ENCODE measurements around the gene TMEM178A. TPM values are rescaled to one million over a fixed set of nuclear protein-coding genes. Genes with fewer than 3 reads are reported as not detected.

TMEM178A gene
- total RNA-seq, 1 experiment from 2014 or later = 7.5 TPM

DNA sequence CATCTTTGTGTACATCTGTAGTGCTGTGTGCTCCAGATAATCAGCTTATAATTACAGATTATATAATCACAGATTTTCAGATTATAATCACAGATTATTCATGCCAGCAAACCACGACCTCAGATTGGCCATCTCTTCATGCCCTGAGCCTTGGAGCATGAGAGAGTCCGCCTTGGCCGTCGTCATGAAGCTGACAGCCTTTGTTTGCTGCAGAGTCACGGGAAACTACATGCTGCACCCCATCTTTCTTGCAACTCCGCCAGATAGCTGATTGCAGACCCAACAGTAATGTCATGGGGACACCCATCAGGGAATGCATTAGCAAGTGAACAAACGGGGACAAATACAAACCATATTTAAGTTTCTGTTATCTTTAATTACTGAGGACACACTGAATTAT, 7.3 kb downstream of the TMEM178A start:
- no peak overlapping the region for H2BK120ac ChIP-seq (ENCODE audit: low read depth, low read length, poor library complexity, severe bottlenecking)
- H3K4me1 ChIP-seq (ENCODE audit: insufficient read depth, low read length) = peaks cover 1% of the 10 kb centered on the region
- no peak overlapping the region for H2BK5ac ChIP-seq (ENCODE audit: insufficient read length, low read length)
- no peaks in the 10 kb centered on the region for H3K9me3 ChIP-seq (ENCODE audit: control insufficient read depth, low read depth, low read length)
- H3K27ac Mint-ChIP-seq = no peak overlapping the region
- H4K5ac ChIP-seq (ENCODE audit: insufficient read length, low read depth, low read length) = no peak overlapping the region
- no CpG with 5 or more reads among the region's 7 CpGs for WGBS (ENCODE audit: extremely low coverage, insufficient read length, low lambda C conversion rate)
- H2BK12ac ChIP-seq (ENCODE audit: insufficient read length, low read depth, low read length) = no peak overlapping the region
- no peak overlapping the region for H3K56ac ChIP-seq (ENCODE audit: insufficient read length, low read depth, low read length)
- no peak overlapping the region for H2BK15ac ChIP-seq (ENCODE audit: low read depth, low read length)
- peaks cover under 1% of the 10 kb centered on the region; the same call in 1 of the 2 replicates for H3K27me3 Mint-ChIP-seq (ENCODE audit: low read depth)
- no peak overlapping the region for H3K9ac ChIP-seq (ENCODE audit: extremely low read depth, insufficient read length, low read length)
- no peak overlapping the region for H2BK20ac ChIP-seq (ENCODE audit: low read depth, low read length, poor library complexity, severe bottlenecking)
- no peak overlapping the region for H2AK5ac ChIP-seq (ENCODE audit: insufficient read length, low read length)
- no peak overlapping the region for H3K14ac ChIP-seq (ENCODE audit: insufficient read depth, low read length)
- no peak overlapping the region for H2AFZ ChIP-seq (ENCODE audit: low read length)
- no peak overlapping the region for H4K8ac ChIP-seq (replicated peaks; ENCODE audit: insufficient read length, low read depth, low read length)
- H3K4me1 Mint-ChIP-seq = peaks cover 3 to 7% of the 10 kb centered on the region in 2 experiments; a peak in 3 of 4 replicates
- H3T11ph ChIP-seq (ENCODE audit: low read length) = no peak overlapping the region
- H4K20me1 ChIP-seq (ENCODE audit: control insufficient read depth, insufficient read depth, insufficient read length) = no peaks in the 10 kb centered on the region
- no peak overlapping the region for H3K27ac ChIP-seq (ENCODE audit: insufficient read length, low read depth, low read length)
- H4K91ac ChIP-seq (ENCODE audit: insufficient read length, low read depth, low read length) = no peak overlapping the region
- H3K18ac ChIP-seq (ENCODE audit: insufficient read length, low read depth, low read length) = no peak overlapping the region
- no peaks in the 10 kb centered on the region for H3K79me1 ChIP-seq (ENCODE audit: insufficient read depth, low read depth, low read length, poor library complexity, severe bottlenecking)
- no peak overlapping the region for H3K23ac ChIP-seq (ENCODE audit: insufficient read length, low read depth, low read length)
- H3K27me3 ChIP-seq (ENCODE audit: insufficient read depth, low read length) = no peaks in the 10 kb centered on the region
- peaks cover 7 to 11% of the 10 kb centered on the region in 2 experiments for H3K9me3 Mint-ChIP-seq
- no peak overlapping the region for H3K4me3 Mint-ChIP-seq
- peaks cover 3% of the 10 kb centered on the region; the same call in 1 of the 2 replicates for H3K79me2 ChIP-seq (ENCODE audit: insufficient read depth, low read length)
- no peaks in the 10 kb centered on the region for H3K23me2 ChIP-seq (ENCODE audit: insufficient read length, low read depth, low read length, poor library complexity, severe bottlenecking)
- no peak for DNase-seq
- no peak overlapping the region for H3K4me2 ChIP-seq (ENCODE audit: insufficient read depth, insufficient read length, low read length)
- no peak overlapping the region for H3K4ac ChIP-seq (ENCODE audit: low read depth, low read length)
- peaks cover 10 to 18% (median 12%) of the 10 kb centered on the region in 3 experiments for H3K36me3 Mint-ChIP-seq (ENCODE audit: insufficient read depth in 1 of 3, low read depth in 3 of 3)
- TF ChIP-seq, protein P1, sequence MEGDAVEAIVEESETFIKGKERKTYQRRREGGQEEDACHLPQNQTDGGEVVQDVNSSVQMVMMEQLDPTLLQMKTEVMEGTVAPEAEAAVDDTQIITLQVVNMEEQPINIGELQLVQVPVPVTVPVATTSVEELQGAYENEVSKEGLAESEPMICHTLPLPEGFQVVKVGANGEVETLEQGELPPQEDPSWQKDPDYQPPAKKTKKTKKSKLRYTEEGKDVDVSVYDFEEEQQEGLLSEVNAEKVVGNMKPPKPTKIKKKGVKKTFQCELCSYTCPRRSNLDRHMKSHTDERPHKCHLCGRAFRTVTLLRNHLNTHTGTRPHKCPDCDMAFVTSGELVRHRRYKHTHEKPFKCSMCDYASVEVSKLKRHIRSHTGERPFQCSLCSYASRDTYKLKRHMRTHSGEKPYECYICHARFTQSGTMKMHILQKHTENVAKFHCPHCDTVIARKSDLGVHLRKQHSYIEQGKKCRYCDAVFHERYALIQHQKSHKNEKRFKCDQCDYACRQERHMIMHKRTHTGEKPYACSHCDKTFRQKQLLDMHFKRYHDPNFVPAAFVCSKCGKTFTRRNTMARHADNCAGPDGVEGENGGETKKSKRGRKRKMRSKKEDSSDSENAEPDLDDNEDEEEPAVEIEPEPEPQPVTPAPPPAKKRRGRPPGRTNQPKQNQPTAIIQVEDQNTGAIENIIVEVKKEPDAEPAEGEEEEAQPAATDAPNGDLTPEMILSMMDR (conservative IDR thresholded peaks at IDR 0.05) = no peak

All from H9 (cell line).